Activated CD8-positive, alpha-beta memory T cell treated with anti-CD3 and anti-CD28 coated beads for 48 hours (primary cell): ENCODE data around the gene LMO4.
A peak's percentile ranks its signal among the peaks of the same experiment; 100 is the strongest.

Experiments used
- DNase-seq, 3 experiments: peaks; one replicate each; pipeline ENCODE4 v3.0.0-alpha.2; 2020; ENCODE audit warnings: low read depth in 2 of 3, low spot score in 2 of 3

Gene LMO4

GRCh38 chr1:87327376-87328271, 1.1 kb upstream of the LMO4 start:
- no peak for DNase-seq

GRCh38 chr1:87329051-87329525, 408 bp downstream of the LMO4 start:
- DNase-seq = peak in 1 of 3 experiments; percentile 35

GRCh38 chr1:87329526-87330056, 911 bp downstream of the LMO4 start:
- DNase-seq = no peak

DNA sequence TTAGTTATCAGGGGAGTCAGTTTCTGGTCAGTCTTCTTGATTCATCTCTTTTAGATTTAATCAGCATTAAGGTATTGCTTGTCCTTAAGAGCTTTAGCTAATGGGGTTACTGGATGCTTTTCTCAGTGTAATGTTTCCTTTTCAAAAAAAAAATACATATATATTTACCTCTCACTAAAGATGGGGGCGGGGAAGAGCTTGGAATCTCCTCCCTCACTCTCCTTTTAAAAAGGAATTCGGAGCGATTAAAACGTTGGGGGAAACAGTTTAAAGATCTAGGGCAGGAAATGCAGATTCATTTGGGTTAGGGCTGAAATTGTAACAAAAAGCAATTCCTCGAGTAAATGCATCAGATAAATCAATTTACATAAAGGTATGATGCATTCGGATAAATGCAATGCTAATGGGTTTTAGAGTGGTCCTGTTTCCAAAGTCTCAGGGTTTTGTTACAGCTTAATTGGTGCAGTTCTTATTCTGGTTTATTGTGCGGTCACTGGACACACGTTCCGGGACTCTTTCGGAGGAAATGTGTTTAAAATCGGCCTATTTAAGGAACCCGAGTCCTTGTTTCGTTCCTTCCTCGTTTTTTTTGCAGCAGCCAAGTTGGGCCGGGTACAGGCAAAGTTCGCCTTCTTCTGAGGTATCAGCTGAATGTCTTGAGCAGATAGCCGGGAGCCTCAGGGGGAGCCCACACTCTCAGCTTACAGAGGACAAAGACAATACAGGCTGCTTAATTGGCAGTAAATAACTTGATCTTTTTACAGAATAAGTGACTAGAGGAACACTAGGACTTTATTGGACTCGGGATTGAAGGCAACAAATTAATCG, 1.6 kb downstream of the LMO4 start:
- no peak for DNase-seq

DNA sequence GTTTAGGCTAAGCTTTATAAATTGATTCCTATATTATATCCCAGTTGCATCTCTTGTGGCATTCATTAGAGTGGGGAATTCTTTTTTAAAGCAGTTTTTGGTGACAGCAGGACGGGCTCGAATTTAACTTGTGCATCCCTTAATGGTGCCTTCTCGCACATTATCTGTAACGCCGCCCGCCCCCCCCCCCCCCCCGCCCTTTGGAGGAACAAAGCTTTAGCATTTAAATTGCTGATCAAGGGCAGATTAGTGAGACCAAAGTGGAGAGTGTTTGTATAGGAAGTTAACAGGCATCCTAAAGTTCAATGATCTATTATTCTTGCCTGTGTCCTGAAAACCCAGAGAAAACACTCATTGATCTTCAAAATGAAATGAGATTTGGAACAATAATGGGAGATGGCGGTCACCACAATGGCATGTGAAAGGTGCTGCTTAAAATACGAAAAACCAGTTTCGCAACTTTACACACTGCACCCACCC, 2.2 kb downstream of the LMO4 start:
- no peak for DNase-seq

GRCh38 chr1:87331365-87332241, 2.9 kb downstream of the LMO4 start:
- DNase-seq = peak in 1 of 3 experiments; percentile 14

GRCh38 chr1:87333692-87334347, 5.1 kb downstream of the LMO4 start:
- DNase-seq = no peak

GRCh38 chr1:87334351-87335174, 5.9 kb downstream of the LMO4 start:
- DNase-seq = no peak

- peak in 2 of 3 experiments; percentile 34 to 42 for DNase-seq
Observed at GRCh38 chr1:87335175-87335884, 6.7 kb downstream of the LMO4 start.

DNA sequence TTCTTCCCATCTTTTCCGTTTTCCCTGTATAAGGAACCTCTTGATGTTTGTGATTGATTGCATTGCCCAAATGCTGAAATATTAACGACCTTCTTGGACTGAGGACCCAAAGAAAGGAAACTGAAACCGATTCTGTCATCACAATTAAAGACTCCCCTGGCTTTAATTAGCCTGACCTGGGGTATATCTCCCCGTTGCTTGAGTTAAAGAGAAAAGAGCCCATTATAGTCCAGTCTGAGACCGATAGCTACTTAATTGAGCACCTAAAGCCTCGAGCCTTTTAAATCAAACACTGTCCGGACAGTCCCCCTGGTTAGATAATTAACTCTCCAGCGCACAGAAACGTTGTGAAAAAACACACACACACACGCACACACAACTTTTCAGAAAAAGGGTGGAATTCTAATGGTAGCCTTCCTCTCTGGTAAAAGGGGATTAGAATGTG, 8.0 kb downstream of the LMO4 start:
- DNase-seq = no peak

DNA sequence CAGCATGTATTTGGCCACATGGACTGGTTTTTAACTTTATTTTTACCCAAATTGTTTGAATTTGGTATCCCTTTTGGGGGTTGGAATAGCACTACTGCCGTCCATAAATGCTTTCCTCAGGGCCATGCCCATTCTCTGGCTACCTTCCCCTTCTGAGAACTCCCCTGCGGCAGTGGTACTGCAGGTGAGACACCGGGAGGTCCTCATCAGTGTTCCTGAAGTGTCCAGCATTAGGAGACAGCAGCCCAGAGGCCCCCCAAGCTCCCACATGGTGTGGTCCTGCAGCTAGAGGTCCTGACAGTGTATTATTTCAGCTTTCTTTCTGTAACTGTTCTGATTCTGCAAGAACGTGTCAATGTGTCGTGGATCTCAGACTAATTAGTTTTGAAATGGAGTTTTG, 8.9 kb downstream of the LMO4 start:
- DNase-seq = no peak

DNA sequence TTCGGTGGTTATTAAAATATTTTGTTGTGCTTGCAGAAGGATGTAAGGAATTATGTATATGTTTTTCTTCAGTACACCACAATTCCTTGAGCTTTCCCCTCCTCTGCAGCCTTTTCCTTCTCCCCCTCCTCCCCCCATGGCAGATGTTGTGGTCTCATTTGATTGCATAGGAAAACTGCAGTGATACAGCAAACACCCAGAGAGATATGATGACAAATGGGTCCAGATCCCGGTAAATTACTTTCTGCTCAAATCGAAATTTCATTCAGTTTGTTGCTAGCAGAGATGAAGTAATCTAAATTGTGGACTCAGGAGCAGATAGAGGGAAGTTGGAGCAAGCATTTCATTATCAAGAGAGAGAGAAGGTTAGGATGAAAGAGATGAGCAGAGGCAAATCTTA, 9.9 kb downstream of the LMO4 start:
- no peak for DNase-seq

GRCh38 chr1:87344231-87344630, 15.6 kb downstream of the LMO4 start:
- no peak for DNase-seq

DNA sequence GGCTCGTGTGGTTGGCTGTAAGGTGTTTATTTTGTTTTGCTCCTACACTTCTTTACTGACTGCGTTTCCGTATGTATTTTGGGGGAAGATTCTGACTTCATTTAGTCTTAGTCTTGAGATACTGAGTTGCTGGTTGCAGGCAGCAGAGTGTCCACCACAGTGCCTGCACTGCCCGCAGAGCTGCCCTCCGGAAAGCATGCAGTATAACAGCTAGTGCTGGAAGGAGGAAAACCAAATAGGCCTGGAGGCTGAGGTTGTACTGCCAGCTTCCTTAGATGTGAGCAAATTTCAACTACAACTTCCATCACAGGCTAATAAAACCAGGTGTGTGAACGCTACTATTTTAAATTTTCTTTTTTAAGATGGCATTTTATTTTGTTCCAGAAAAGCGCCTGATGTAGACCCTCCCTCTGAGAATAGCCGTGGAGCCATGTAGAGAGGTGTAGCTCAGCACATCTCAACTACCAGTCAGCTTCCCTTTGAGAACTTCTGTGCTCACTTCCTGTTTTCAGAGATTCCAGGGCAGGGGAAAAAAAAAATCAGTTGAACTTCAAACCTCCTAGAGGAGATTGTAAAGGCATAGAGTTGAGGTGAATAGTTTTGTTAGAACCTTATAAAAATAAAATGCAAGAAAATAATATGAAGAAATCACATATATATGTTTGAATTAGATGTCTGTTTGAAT, 17.6 kb downstream of the LMO4 start:
- no peak for DNase-seq

DNA sequence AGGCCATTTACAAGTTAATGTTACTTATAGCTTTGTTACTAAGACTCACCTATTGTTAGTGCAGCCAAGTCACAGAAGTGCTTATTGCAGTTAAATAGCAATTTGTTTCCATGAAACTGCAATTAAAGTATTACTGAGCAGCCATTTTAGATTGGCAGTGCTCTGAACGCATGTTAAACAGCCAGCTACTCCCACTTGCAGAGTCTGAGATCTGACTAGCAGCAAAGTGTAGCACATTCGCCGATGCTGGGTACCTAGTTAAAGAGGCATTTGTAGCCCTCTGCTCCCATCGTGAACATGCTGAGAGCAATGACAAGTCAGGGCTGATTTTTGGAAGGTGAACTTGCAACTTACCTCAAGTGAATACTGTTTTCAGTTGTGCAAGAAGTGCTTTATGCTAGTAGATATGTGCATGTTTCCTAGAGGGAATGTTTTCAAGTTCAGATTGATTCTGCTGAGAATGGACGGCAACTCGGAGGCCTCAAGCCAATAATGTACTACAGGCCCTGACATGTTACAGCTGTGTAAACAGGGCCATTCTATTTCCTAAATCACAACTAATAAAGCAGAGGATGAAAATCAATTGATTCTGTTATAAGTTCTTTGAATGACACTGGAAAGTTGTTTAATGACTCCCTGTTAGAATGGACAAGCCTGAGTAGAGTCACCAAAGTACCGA, 19.8 kb downstream of the LMO4 start:
- no peak for DNase-seq

GRCh38 chr1:87349036-87349435, 20.4 kb downstream of the LMO4 start:
- DNase-seq = no peak

DNA sequence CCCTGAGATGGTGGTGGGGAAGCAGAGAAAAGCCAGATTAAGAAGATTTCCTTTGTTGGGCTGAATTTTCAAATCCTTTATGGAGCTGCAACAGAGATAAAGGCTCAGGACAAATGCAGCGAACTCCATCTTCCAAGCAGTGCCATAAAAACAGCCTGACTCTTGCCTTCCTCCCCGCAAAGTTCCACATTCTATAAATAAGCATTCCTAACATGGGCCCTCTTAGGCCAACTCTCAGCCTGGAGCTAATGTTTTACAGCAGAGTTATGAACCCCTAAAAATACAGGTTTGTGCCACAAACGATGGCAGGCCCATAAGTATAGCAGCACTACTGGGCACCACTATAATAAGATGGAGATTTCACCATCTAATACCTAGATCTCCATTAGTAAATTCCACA, 27.2 kb downstream of the LMO4 start:
- DNase-seq = no peak
